BLaER1 treated with 17β-estradiol and CSF1 and Interleukin-3, amounts not matched to agents 10 nM and 100 nM (cell line): ENCODE data around the gene SH3D21.

ENCODE experiments used
- H3K27ac ChIP-seq, 11 experiments: shearing (Covaris generic); formaldehyde crosslinking; 2 replicates each; pipeline ENCODE4 v1.8.1; 2022
- H3K27me3 ChIP-seq, 11 experiments: shearing (Covaris generic); formaldehyde crosslinking; 2 replicates each; pipeline ENCODE4 v1.8.1; 2022
- H3K36me3 ChIP-seq, 11 experiments: shearing (Covaris generic); formaldehyde crosslinking; 2 replicates each; pipeline ENCODE4 v1.8.1; 2022
- H3K4me1 ChIP-seq, 10 experiments: shearing (Covaris generic); formaldehyde crosslinking; 2 replicates each; pipeline ENCODE4 v1.8.1; 2022
- H3K4me2 ChIP-seq, 11 experiments: shearing (Covaris generic); formaldehyde crosslinking; 2 replicates each; pipeline ENCODE4 v1.8.1; 2022
- H3K4me3 ChIP-seq, 10 experiments: shearing (Covaris generic); formaldehyde crosslinking; 2 replicates each; pipeline ENCODE4 v1.8.1; 2022
- H3K9ac ChIP-seq, 11 experiments: shearing (Covaris generic); formaldehyde crosslinking; 2 replicates each; pipeline ENCODE4 v1.8.1; 2022
- H3K9me3 ChIP-seq, 11 experiments: shearing (Covaris generic); formaldehyde crosslinking; replicated peaks in 1 of 11; 2 replicates each; pipeline ENCODE4 v1.8.1; 2022
- H4K20me1 ChIP-seq, 11 experiments: shearing (Covaris generic); formaldehyde crosslinking; 2 replicates each; pipeline ENCODE4 v1.8.1; 2022
- Cebpa-rat ChIP-seq, 11 experiments: shearing (Covaris generic); IDR thresholded peaks; 2 replicates each; pipeline ENCODE4 v1.8.1; 2022

SH3D21 gene

DNA sequence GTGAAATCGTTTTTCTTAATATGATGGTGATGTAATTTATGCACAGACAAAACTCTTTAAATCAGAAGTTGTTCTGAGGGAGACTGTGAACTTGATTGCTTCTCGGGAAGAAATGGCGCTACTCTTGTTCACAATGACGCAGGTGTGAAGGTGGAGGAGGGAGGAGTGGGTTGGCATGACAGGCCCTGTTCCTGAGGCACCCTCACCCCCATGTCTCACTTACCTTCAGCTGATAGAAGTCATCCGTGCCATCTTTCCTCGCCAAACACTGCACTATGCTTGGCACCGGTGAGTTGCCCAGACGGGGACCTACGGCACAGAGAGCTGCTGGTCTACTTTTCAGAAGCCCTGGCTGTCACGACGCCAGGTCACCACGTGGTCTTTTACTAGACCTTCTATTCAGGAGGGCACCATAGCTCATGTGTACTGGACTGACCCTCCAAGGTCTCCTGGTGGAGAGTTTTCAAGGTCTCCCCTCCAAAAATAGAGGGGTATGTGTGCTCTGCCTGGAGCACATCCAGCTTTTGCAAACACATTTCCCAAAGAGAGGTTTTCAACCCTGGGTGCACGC is 52.4 kb downstream of the SH3D21 start:
- H3K27me3 ChIP-seq = no peaks in the 10 kb centered on the region
- peaks cover 0 to 80% (median 16%) of the 10 kb centered on the region in 11 experiments; a peak in 14 of 22 replicates for H4K20me1 ChIP-seq
- H3K27ac ChIP-seq = peak overlapping the region in 4 of 11 experiments; percentile 61 to 76 (median 68); a peak in 5 of 22 replicates
- peaks cover 47 to 64% (median 54%) of the 10 kb centered on the region in 10 experiments for H3K4me1 ChIP-seq
- peak overlapping the region in 9 of 11 experiments; percentile 74 to 93 (median 81); a peak in 17 of 22 replicates for H3K4me2 ChIP-seq
- H3K9me3 ChIP-seq = no peaks in the 10 kb centered on the region
- peaks cover 43 to 99% (median 65%) of the 10 kb centered on the region in 11 experiments for H3K36me3 ChIP-seq
- H3K9ac ChIP-seq = peak overlapping the region in 4 of 11 experiments; percentile 2 to 73 (median 50); a peak in 2 of 22 replicates
- TF ChIP-seq Cebpa-rat (IDR thresholded peaks at IDR 0.05) = no peak
- H3K4me3 ChIP-seq = no peak overlapping the region

DNA sequence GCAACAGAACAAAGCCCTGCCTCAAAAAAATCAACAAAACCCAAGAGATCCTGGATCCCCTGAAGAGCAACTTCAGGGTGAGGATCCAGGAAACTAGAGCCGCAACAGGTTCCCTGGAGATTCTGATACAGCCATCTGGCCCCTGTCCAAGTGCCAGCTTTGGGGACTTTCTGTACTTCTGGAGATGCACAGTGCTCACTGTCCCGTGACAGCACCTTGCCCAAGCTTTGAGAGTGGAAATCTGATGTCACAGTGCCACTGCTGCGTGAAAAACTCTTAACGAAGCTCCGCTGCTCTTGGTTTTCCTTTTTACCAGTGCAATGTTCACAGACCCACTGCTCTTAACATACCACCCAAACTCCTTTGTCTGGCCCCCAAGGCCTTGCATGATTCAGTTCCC is 53.2 kb downstream of the SH3D21 start:
- Histone ChIP-seq H3K4me3 (peak overlapping the region in 2 of 10 experiments; percentile 1; a peak in 1 of 20 replicates), H3K4me1 (peaks cover 44 to 62% (median 53%) of the 10 kb centered on the region in 10 experiments), H3K9me3 (no peaks in the 10 kb centered on the region), H3K27me3 (no peaks in the 10 kb centered on the region), H3K36me3 (peaks cover 35 to 92% (median 57%) of the 10 kb centered on the region in 11 experiments), H4K20me1 (peaks cover 0 to 72% (median 16%) of the 10 kb centered on the region in 11 experiments; a peak in 14 of 22 replicates), H3K27ac (peak overlapping the region in 9 of 11 experiments; percentile 2 to 76 (median 45); a peak in 15 of 22 replicates), H3K4me2 (peak overlapping the region; percentile 24 to 93 (median 80)), H3K9ac (peak overlapping the region in 8 of 11 experiments; percentile 13 to 73 (median 32); a peak in 9 of 22 replicates)
- TF ChIP-seq Cebpa-rat (IDR thresholded peaks at IDR 0.05) = peak in 2 of 11 experiments; percentile 13 to 51; a peak in 1 of 22 replicates

DNA sequence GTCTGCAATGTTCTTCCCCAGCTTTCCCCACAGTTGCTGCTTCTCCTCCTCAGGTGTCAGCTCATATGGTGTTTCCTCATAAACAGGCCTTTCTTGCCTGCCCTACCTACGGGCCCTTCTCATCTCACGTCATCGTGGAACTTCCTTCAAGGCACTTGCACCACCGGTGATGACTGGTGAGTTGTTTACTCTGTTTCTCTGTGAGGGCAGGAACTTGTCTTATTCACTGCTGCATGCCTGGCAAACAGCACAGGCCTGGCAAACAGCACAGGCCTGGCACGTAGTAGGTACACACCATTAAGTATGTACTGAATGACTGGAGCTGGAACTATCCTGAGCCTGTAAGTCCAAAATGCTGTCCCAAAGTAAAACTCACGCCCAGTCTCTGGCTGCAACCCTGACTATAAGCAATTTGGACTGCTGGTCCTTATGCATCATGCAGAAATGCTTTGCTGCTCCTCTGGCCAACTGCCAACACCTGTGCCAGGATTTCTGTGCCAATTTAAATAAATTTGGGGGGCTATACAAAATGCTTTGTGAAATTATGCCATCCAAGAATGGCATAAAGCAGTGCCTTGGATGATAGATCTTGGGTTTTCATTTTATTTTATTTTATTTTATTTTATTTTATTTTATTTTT is 53.9 kb downstream of the SH3D21 start:
- Histone ChIP-seq H3K36me3 (peaks cover 28 to 85% (median 51%) of the 10 kb centered on the region in 11 experiments), H3K4me2 (peak overlapping the region; percentile 24 to 93 (median 80)), H3K9me3 (no peaks in the 10 kb centered on the region), H3K9ac (peak overlapping the region in 8 of 11 experiments; percentile 13 to 73 (median 32); a peak in 10 of 22 replicates), H3K27ac (peak overlapping the region in 9 of 11 experiments; percentile 2 to 76 (median 45); a peak in 14 of 22 replicates), H3K4me3 (peak overlapping the region in 2 of 10 experiments; percentile 1; a peak in 2 of 20 replicates), H3K27me3 (no peaks in the 10 kb centered on the region), H4K20me1 (peaks cover 0 to 66% (median 16%) of the 10 kb centered on the region in 11 experiments; a peak in 14 of 22 replicates), H3K4me1 (peaks cover 50 to 64% (median 58%) of the 10 kb centered on the region in 10 experiments)
- TF ChIP-seq Cebpa-rat (IDR thresholded peaks at IDR 0.05) = no peak

DNA sequence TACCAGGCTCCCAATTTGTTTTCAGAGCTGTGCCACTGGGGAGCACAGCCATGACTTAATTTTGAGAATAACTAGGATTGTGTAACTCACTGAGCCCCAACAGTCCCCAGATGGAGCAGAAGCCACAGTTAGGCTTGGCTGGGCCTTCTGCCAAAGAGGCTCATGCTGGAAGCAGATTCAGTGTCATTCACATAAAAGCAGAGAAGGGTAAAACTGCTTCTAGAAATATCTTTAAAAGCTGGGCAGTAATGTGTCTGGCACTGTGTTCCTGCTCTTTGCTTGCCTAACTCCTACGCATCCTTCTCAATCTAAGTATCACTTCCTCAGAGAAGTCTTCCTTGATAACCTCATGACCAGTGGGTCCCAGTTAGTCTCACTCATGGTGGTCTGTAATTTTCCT is 59.2 kb downstream of the SH3D21 start:
- H4K20me1 ChIP-seq = peaks cover 0 to 51% (median 15%) of the 10 kb centered on the region in 11 experiments; a peak in 16 of 22 replicates
- H3K36me3 ChIP-seq = peaks cover 16 to 48% (median 30%) of the 10 kb centered on the region in 11 experiments; a peak in 21 of 22 replicates
- 0 out of 20 replicates have a peak overlapping the region, but pooled peaks of 1 of the 10 experiments have one; percentile 3 for H3K4me3 ChIP-seq
- peaks cover 75 to 99% (median 84%) of the 10 kb centered on the region in 10 experiments for H3K4me1 ChIP-seq
- no peaks in the 10 kb centered on the region for H3K27me3 ChIP-seq
- peak overlapping the region; percentile 48 to 78 (median 74); a peak in 21 of 22 replicates for H3K27ac ChIP-seq
- H3K9me3 ChIP-seq = no peaks in the 10 kb centered on the region
- H3K9ac ChIP-seq = peak overlapping the region; percentile 26 to 64 (median 57); a peak in 20 of 22 replicates
- TF ChIP-seq Cebpa-rat (IDR thresholded peaks at IDR 0.05) = peak in 6 of 11 experiments; percentile 18 to 73 (median 42); a peak in 6 of 22 replicates
- H3K4me2 ChIP-seq = peak overlapping the region; percentile 72 to 97 (median 87)

DNA sequence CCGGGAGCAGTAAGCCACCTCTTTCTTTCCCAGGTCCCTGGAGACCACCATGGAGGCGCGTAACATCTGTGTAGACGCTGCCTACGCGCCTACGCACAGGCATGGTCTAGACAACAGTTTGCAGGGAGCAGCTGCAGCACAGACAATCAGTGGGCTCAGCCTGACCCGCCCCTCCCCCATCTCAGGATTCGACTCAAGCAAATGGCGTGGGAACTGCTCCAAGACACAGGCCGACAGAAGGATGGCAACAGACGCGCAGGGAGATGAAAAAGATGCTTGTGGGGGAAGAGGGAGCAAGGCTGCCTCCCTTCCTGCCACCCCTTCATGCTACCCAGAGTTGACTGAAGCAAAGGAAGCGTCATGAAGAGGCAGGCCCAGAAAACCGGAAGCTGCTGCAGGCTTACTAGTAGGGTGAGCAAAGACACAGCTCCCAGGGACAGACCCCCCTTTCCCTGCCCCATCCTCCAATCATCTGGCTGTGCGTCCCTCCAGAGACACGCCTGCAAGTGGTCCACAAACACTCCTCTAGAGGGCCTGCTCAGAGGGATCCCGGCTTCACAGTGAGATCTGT is 60.0 kb downstream of the SH3D21 start:
- Histone ChIP-seq H3K4me1 (peaks cover 75 to 99% (median 84%) of the 10 kb centered on the region in 10 experiments), H3K9ac (peak overlapping the region in 9 of 11 experiments; percentile 26 to 64 (median 57); a peak in 17 of 22 replicates), H4K20me1 (peaks cover 0 to 47% (median 15%) of the 10 kb centered on the region in 11 experiments; a peak in 14 of 22 replicates), H3K4me2 (peak overlapping the region; percentile 72 to 97 (median 87)), H3K9me3 (no peaks in the 10 kb centered on the region), H3K4me3 (peak overlapping the region in 3 of 10 experiments; percentile 15 to 41 (median 18); a peak in 4 of 20 replicates), H3K36me3 (peaks cover 16 to 41% (median 30%) of the 10 kb centered on the region in 11 experiments; a peak in 21 of 22 replicates), H3K27me3 (no peaks in the 10 kb centered on the region), H3K27ac (peak overlapping the region; percentile 48 to 78 (median 74); a peak in 21 of 22 replicates)
- TF ChIP-seq Cebpa-rat (IDR thresholded peaks at IDR 0.05) = no peak

DNA sequence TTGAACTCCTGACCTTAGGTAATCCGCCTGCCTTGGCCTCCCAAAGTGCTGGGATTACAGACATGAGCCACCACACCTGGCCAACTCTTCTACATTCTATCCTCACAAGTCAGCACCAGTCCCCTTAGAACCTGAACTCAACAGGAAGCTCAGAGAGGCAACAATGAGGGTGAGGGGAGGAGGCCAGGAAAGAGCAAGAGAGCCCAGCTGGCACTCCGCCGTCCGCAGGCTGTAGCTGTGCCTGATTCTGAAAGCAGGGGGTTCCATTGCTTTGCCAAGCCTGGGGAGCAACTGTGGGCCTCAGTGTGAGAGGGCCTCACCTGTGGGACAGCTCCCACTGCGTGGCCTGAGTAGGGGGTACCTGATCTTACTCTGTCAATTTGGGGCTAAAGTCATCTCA is 60.9 kb downstream of the SH3D21 start:
- peak overlapping the region in 7 of 11 experiments; percentile 10 to 57 (median 32); a peak in 7 of 22 replicates for H3K9ac ChIP-seq
- peak overlapping the region in 10 of 11 experiments; percentile 37 to 78 (median 74); a peak in 20 of 22 replicates for H3K27ac ChIP-seq
- no peak overlapping the region for H3K4me3 ChIP-seq
- peak overlapping the region; percentile 72 to 97 (median 87) for H3K4me2 ChIP-seq
- no peaks in the 10 kb centered on the region for H3K27me3 ChIP-seq
- peaks cover 13 to 32% (median 22%) of the 10 kb centered on the region in 11 experiments; a peak in 21 of 22 replicates for H3K36me3 ChIP-seq
- TF ChIP-seq Cebpa-rat (IDR thresholded peaks at IDR 0.05) = no peak
- no peaks in the 10 kb centered on the region for H3K9me3 ChIP-seq
- H3K4me1 ChIP-seq = peaks cover 75 to 99% (median 84%) of the 10 kb centered on the region in 10 experiments
- peaks cover 0 to 40% (median 12%) of the 10 kb centered on the region in 11 experiments; a peak in 14 of 22 replicates for H4K20me1 ChIP-seq

DNA sequence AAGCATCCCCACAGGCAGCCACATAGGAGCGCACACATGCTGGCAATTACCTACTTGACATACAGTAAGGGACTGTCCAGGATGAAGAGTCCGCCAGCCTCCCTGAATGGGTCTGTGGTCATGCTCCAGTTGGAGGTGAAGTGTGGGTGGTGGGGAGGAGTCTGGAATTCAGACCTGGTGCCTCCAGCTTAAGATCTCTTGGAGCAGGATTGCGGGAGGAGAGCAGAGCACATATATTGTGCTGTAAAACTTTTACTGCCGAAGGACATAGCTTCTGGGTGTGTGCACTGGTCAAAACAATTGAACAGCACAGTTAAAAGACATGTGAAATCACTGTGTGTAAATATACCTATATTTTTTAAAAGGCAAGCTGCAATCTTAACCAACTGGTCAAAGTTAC is 61.6 kb downstream of the SH3D21 start:
- H3K9me3 ChIP-seq = no peaks in the 10 kb centered on the region
- H3K9ac ChIP-seq = peak overlapping the region in 1 of 11 experiments; percentile 21; a peak in 1 of 22 replicates
- H3K4me1 ChIP-seq = peaks cover 78 to 100% (median 87%) of the 10 kb centered on the region in 10 experiments
- no peak overlapping the region for H3K4me3 ChIP-seq
- H4K20me1 ChIP-seq = peaks cover 0 to 41% (median 12%) of the 10 kb centered on the region in 11 experiments; a peak in 14 of 22 replicates
- H3K4me2 ChIP-seq = peak overlapping the region; percentile 72 to 97 (median 87); a peak in 19 of 22 replicates
- H3K27me3 ChIP-seq = no peaks in the 10 kb centered on the region
- no peak for TF ChIP-seq Cebpa-rat (IDR thresholded peaks at IDR 0.05)
- H3K27ac ChIP-seq = peak overlapping the region in 10 of 11 experiments; percentile 37 to 78 (median 74); a peak in 15 of 22 replicates
- peaks cover 6 to 25% (median 15%) of the 10 kb centered on the region in 11 experiments; a peak in 19 of 22 replicates for H3K36me3 ChIP-seq
